ENCODE data around the gene CDKAL1.

Gene CDKAL1

GRCh38 chr6:20769631-20770030, 235.4 kb downstream of the CDKAL1 start:
- DNase-seq (ENCODE audit: low spot score), result no peak
- no peak for TF ChIP-seq CTCF (IDR thresholded peaks at IDR 0.05; ENCODE audit: poor library complexity, severe bottlenecking)
- H3K27ac ChIP-seq (ENCODE audit: poor library complexity, severe bottlenecking), result no peak overlapping the region
- H3K27me3 ChIP-seq (ENCODE audit: insufficient read depth, poor library complexity, severe bottlenecking), result no peaks in the 10 kb centered on the region
- H3K4me3 ChIP-seq (ENCODE audit: severe bottlenecking), result no peak overlapping the region
- H3K9me3 ChIP-seq (ENCODE audit: severe bottlenecking), result no peaks in the 10 kb centered on the region
- H3K36me3 ChIP-seq (ENCODE audit: low read depth), result no peaks in the 10 kb centered on the region
- no peak for ATAC-seq (ENCODE audit: low read depth)
- no peaks in the 10 kb centered on the region for H3K4me1 ChIP-seq (ENCODE audit: insufficient read depth, poor library complexity, severe bottlenecking)

- no peaks in the 10 kb centered on the region for H3K27me3 ChIP-seq (ENCODE audit: insufficient read depth, poor library complexity, severe bottlenecking)
- H3K27ac ChIP-seq (ENCODE audit: poor library complexity, severe bottlenecking), result no peak overlapping the region
- no peak overlapping the region for H3K4me3 ChIP-seq (ENCODE audit: severe bottlenecking)
Observed at GRCh38 chr6:20770773-20771172, 236.5 kb downstream of the CDKAL1 start.

GRCh38 chr6:20771409-20771808, 237.2 kb downstream of the CDKAL1 start:
- DNase-seq (ENCODE audit: low spot score) (no peak), ATAC-seq (ENCODE audit: low read depth) (no peak)
- TF ChIP-seq CTCF (IDR thresholded peaks at IDR 0.05; ENCODE audit: poor library complexity, severe bottlenecking), result no peak
- H3K4me1 ChIP-seq (ENCODE audit: insufficient read depth, poor library complexity, severe bottlenecking), result no peaks in the 10 kb centered on the region
- H3K27me3 ChIP-seq (ENCODE audit: insufficient read depth, poor library complexity, severe bottlenecking), result no peaks in the 10 kb centered on the region
- H3K36me3 ChIP-seq (ENCODE audit: low read depth), result no peaks in the 10 kb centered on the region
- H3K27ac ChIP-seq (ENCODE audit: poor library complexity, severe bottlenecking), result no peak overlapping the region
- H3K9me3 ChIP-seq (ENCODE audit: severe bottlenecking), result no peaks in the 10 kb centered on the region
- no peak overlapping the region for H3K4me3 ChIP-seq (ENCODE audit: severe bottlenecking)

More at GRCh38 chr6:20770773-20771172, 236.5 kb downstream of the CDKAL1 start:
- Histone ChIP-seq H3K36me3 (ENCODE audit: low read depth) (no peaks in the 10 kb centered on the region), H3K9me3 (ENCODE audit: severe bottlenecking) (no peaks in the 10 kb centered on the region), H3K4me1 (ENCODE audit: insufficient read depth, poor library complexity, severe bottlenecking) (no peaks in the 10 kb centered on the region)
- DNase-seq (ENCODE audit: low spot score) (no peak), ATAC-seq (ENCODE audit: low read depth) (no peak)
- TF ChIP-seq CTCF (IDR thresholded peaks at IDR 0.05; ENCODE audit: poor library complexity, severe bottlenecking), result no peak

GRCh38 chr6:20773822-20774221, 239.6 kb downstream of the CDKAL1 start:
- no peaks in the 10 kb centered on the region for H3K36me3 ChIP-seq (ENCODE audit: low read depth)
- no peaks in the 10 kb centered on the region for H3K9me3 ChIP-seq (ENCODE audit: severe bottlenecking)
- no peak for ATAC-seq (ENCODE audit: low read depth)

More at GRCh38 chr6:20773822-20774221, 239.6 kb downstream of the CDKAL1 start:
- Histone ChIP-seq H3K27me3 (ENCODE audit: insufficient read depth, poor library complexity, severe bottlenecking) (no peaks in the 10 kb centered on the region), H3K27ac (ENCODE audit: poor library complexity, severe bottlenecking) (no peak overlapping the region), H3K4me1 (ENCODE audit: insufficient read depth, poor library complexity, severe bottlenecking) (no peaks in the 10 kb centered on the region), H3K4me3 (ENCODE audit: severe bottlenecking) (no peak overlapping the region)
- DNase-seq (ENCODE audit: low spot score), result no peak
- no peak for TF ChIP-seq CTCF (IDR thresholded peaks at IDR 0.05; ENCODE audit: poor library complexity, severe bottlenecking)
